ENCODE measurements around the gene ZCCHC2. TPM values are rescaled to one million over a fixed set of nuclear protein-coding genes. Genes with fewer than 3 reads are reported as not detected.

ZCCHC2 gene
- total RNA-seq, 1 donor from 2014 or later, result 16.1 TPM

DNA sequence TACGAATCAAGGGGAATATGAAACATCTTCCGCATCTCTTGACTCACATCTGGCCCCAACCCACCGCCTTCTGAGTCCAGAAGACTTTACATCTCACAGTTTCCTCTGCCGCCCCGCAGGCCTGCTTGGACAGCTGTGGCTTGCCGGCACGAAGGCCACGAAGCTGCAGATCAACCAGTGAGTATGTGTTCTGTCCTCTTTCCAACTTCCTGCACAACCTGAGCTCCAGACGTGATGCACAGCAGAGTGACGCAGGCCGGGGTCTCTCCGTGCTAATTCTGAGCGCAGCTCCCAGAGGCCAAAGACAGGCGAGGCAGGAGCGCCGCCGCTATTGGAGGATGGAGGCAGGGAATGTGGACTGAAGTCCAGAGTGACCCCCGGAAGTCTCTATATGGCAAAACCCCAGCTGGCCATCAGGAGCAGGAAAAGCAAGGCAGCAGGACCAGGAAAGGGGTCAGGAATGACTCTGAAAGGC, 93.5 kb downstream of the ZCCHC2 start:
- intact Hi-C loops (cut with DNase I), result no loop called here
- no peak for DNase-seq
- peak; percentile 34 for ATAC-seq (ENCODE audit: poor library complexity)

DNA sequence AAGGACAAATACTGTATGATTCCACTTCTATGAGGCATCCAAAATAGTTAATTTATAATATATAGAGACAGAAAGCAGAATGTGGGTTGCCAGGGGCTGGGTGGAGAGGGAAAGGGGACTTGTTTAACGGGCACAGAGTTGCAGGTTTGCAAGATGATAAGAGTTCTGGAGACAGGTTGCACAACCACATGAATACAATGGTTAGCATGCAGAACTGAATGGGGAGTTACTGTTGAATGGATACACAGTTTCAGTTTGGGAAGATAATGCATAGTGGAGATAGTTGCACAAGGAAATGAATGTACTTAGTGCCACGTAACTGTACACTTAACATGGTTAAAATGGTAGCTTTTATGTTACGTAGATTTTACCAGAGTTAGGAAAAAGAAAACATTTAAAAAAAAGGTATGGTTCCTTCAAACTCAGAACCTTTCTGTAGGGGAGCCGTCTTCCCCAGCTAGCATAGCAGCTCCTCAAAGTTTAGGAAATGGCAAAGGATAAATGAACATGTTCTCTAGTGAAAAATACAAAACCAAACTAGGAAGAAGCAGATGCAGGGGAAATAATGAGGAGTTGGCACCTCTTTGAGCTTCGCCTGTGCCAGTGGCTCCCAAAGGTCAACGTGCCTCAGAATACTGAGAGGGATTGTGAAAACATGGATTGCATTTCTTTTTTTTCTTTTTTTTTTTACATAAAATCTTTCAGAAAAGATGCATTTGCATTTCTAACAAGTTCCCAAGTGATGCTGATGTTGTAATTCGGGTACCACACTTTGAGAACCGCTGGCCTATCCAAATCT, 95.2 kb downstream of the ZCCHC2 start:
- ATAC-seq (ENCODE audit: poor library complexity), result no peak
- intact Hi-C loops (cut with DNase I), result no loop called here
- no peak for DNase-seq

DNA sequence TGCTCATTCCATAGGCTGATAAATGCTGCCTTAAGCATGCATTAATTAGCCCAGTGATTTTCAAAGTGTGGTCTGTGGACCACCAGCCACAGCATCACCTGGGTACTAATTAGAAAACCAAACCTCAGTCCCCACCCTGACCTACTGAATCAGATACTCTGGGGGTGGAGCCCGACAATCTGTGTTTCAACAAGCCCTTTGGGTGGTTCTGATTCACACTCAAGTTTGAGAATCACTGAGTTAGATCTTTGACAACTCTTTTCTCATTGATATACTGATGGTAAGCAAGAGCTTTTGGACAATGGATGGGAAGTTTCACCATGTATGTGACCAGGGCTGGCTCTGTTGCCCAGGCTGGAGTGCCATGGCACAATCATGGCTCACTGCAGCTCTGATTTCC, 95.9 kb downstream of the ZCCHC2 start:
- DNase-seq (no peak), ATAC-seq (ENCODE audit: poor library complexity) (no peak)
- intact Hi-C loops (cut with DNase I), result no loop called here

DNA sequence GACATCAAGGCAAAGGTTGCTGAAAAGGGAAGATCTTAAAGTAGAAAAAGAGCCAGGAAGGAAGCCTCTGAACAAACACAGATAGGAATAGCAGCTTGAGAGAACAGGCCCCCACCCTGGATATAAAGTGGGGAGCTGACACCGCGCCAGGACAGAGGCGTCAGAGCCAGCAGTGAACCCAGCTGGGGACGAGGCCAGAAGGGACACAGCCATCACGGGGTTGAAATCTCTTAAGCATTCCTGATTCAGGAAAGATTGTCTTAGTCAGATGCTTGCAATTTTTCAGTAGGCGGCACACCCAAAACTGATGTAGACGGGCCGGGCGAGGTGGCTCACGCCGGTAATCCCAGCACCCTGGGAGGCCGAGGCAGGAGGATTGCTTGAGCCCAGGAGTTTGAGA, 98.7 kb downstream of the ZCCHC2 start:
- intact Hi-C loops (cut with DNase I), result no loop called here

DNA sequence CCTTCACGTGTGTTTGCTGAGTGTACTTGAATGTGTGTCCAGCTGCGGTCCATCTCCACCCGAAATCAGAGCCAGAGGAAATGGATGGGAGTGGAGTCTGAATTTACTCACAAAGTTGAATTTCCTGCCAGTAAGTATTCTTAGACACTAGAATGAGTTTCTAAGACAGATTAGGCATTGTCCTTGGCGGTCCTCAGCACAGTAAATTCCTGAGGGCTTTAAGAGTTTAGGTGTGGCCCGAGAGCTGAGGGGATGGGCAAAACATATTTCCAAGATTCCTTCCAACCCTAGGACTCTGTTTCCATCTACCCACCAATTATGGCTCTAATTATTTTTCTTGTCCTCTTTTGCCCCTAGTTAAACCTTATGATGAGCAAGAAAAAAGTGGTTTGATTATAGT, 102.2 kb downstream of the ZCCHC2 start:
- DNase-seq (no peak), ATAC-seq (ENCODE audit: poor library complexity) (peak; percentile 81)
- intact Hi-C loops (cut with DNase I), result no loop called here

More for the DNA sequence above, 98.7 kb downstream of the ZCCHC2 start:
- ATAC-seq (ENCODE audit: poor library complexity), result peak; percentile 57
- peak; percentile 65 for DNase-seq

Other genes starting within 250 kb of the ZCCHC2 start
- gene TNFRSF11A, start 197.7 kb upstream of the ZCCHC2 start, total RNA-seq, result 0.94 TPM
- gene PHLPP1, start 192.5 kb downstream of the ZCCHC2 start, total RNA-seq, result 6.2 TPM